HG02973 (cell line): Measurements from ENCODE around the gene RAB22A.

Source experiments
- ATAC-seq: cut with Tn5 transposase; IDR thresholded peaks from one replicate; pipeline ENCODE4 v1.9.1; 2021; ENCODE audit warnings: moderate library complexity; ENCODE audit not compliant: unreplicated experiment

The RAB22A gene

GRCh38 chr20:58300321-58300720, 9.2 kb upstream of the RAB22A start:
- ATAC-seq = no peak

GRCh38 chr20:58303547-58303946, 6.0 kb upstream of the RAB22A start:
- no peak for ATAC-seq

- ATAC-seq = no peak
Measured at GRCh38 chr20:58305061-58305460, 4.5 kb upstream of the RAB22A start.

GRCh38 chr20:58306421-58307261, 2.9 kb upstream of the RAB22A start:
- ATAC-seq = peak; percentile 30

- no peak for ATAC-seq
Measured at GRCh38 chr20:58307270-58307669, 2.2 kb upstream of the RAB22A start.

- ATAC-seq = no peak
Measured at GRCh38 chr20:58308290-58308679, 1.2 kb upstream of the RAB22A start.

- peak; percentile 53 for ATAC-seq
Measured at GRCh38 chr20:58308680-58309527, 611 bp upstream of the RAB22A start.

GRCh38 chr20:58310291-58310782, 822 bp downstream of the RAB22A start:
- no peak for ATAC-seq

GRCh38 chr20:58312836-58313235, 3.3 kb downstream of the RAB22A start:
- ATAC-seq = no peak

GRCh38 chr20:58313396-58313795, 3.9 kb downstream of the RAB22A start:
- no peak for ATAC-seq

GRCh38 chr20:58321205-58321604, 11.7 kb downstream of the RAB22A start:
- no peak for ATAC-seq

- no peak for ATAC-seq
Measured at GRCh38 chr20:58322083-58322482, 12.6 kb downstream of the RAB22A start.

- ATAC-seq = no peak
Measured at GRCh38 chr20:58325912-58326311, 16.4 kb downstream of the RAB22A start.

GRCh38 chr20:58327211-58327610, 17.7 kb downstream of the RAB22A start:
- no peak for ATAC-seq

GRCh38 chr20:58328836-58329235, 19.3 kb downstream of the RAB22A start:
- no peak for ATAC-seq

GRCh38 chr20:58329711-58330110, 20.2 kb downstream of the RAB22A start:
- no peak for ATAC-seq

GRCh38 chr20:58330249-58330648, 20.7 kb downstream of the RAB22A start:
- no peak for ATAC-seq

- no peak for ATAC-seq
Measured at GRCh38 chr20:58330687-58331086, 21.2 kb downstream of the RAB22A start.

- ATAC-seq = no peak
Measured at GRCh38 chr20:58331961-58332551, 22.5 kb downstream of the RAB22A start.

GRCh38 chr20:58339741-58340140, 30.2 kb downstream of the RAB22A start:
- no peak for ATAC-seq

GRCh38 chr20:58340151-58340550, 30.6 kb downstream of the RAB22A start:
- no peak for ATAC-seq
